COR-L47 (cell line): ENCODE data around the gene GRAPL.
"Not testable (repeated sequence)": the region's sequence is repeated elsewhere in the genome, so short reads cannot be mapped to it uniquely, and the experiment has no call there.

Experiments
- DNase-seq: peaks from one replicate; lab custom pipeline; 2025; lab: John Stamatoyannopoulos, UW

The GRAPL gene

DNA sequence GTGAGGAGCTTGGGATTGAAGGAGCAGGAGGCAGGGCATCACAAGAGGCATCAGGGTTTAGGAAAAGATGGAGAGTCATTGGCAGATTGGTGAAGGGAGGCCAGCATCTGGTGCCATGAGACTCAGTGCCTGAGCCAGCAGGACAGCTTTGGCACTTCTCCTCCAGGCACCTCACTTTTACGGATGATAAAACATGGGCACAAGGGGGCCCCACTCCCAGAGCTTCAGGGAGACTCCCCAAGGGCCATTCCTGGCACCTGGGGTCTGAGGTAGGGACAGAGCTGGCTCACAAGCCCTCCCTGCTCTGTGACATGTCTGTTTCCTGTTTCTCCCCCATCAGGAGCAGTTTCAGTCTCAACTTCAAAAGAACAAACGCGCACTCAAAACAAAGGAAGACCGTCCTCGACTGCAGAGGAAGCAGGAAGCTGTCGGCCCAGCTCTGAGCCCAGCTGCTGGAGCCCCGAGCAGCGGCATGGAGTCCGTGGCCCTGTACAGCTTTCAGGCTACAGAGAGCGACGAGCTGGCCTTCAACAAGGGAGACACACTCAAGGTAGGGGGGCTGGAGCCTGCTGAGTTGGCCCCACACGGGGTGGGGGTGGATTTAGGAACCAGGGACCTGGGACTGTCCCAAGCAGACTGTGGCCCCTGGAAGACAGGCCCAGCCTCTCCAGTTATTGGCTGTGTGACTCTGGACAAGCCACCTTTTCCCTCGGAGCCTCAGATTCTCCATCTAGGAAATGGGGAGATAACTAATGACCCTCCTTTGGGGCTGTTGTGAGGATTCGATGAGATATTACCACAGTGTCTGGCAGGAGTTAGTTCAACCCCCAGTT lies at the start of gene GRAPL:
GRAPL (plus strand) TSS at position 442 of the 833 bp plus-strand sequence; CDS start at position 473, 31 bp downstream.
- DNase-seq: not testable (repeated sequence)

- not testable (repeated sequence) for DNase-seq
Observed at GRCh38 chr17:19088804-19089685, 38.3 kb upstream of the GRAPL start.

- DNase-seq: not testable (repeated sequence)
Observed at GRCh38 chr17:19090058-19090772, 37.2 kb upstream of the GRAPL start.

- DNase-seq: not testable (repeated sequence)
Observed at GRCh38 chr17:19092737-19093683, 34.4 kb upstream of the GRAPL start.

DNA sequence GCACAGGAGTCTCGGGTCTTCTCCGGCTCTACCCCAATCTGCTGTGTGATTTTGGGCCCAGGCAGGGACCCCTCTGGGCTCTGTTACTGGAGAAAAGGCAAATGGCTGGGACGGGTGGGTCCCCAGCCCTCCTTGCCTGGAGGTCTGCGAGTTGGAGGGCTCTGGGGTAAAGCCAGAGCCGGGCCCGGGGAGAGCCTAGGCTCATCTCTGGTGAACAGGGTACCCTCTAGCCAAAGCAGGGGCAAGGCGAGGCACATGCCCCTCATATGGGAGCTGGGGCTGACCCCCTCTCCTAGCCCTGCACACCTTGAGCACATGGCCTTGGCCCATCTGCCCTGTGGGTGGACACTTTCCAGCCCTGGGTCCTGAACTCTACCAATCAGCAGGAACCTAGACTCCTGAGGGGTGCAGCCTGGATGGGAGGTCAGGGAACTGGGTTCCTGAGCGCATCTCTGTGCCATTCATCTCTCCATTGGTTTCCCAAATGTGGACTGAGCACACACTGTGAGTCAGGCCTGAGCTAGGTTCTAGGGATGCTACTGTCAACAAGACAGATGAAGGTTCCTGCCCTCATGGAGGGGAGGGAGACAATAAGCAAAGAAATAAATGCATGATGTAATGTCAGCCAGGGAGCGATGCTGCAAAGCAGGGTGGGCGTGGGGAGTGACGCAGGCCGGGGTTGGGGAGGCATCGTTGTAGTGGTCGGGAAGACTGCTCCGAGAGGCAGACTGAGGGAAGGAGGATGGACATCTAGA lies 33.5 kb upstream of the GRAPL start:
- not testable (repeated sequence) for DNase-seq

GRCh38 chr17:19108517-19108916 lies 18.9 kb upstream of the GRAPL start:
- DNase-seq: not testable (repeated sequence)

DNA sequence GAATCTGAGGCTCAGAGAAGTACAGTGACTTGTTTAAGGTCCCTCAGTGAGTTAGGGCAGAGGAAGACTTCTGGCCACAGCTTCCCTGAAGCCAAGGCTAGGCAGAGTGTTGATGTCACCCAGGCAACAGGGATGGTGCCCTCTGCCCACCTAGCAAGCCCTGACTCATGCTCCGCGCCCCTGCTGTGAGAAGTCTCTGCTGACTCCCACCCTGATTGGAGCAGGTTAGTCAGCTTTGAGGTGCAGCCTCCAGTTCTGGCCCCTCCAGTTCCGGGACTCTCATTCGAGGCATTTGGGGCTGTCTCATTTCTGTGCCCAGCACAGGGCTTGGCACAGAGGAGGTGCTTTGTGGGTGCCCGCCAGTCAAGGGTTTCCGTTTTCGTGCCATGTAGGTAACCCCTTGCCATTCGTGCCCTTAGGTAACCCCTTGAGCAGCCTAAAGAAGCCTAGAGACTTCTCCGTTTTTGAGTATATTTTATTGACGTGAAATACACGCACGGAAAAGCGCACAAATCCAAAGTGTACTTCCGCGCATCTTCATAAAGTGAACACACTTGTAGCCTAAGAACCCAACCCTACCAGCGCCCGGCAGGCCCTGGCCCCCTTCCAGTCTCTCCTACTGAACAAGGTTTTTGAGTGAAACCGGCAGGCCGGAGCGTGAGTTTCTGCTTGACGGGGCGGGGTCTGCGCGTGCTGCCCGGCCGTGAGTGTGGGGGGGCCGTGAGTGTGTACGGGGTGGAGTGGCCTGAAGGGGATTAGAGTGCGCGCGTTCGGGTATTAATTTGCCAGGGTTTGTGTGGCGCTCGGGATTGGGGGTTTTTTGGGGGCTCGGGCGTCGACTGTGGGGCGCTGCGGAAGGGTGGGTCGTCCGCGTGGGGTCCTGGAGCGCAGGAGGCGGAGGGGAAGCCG lies 16.9 kb upstream of the GRAPL start:
- DNase-seq: not testable (repeated sequence)

- DNase-seq: not testable (repeated sequence)
Observed at GRCh38 chr17:19111111-19111711, 16.2 kb upstream of the GRAPL start.

DNA sequence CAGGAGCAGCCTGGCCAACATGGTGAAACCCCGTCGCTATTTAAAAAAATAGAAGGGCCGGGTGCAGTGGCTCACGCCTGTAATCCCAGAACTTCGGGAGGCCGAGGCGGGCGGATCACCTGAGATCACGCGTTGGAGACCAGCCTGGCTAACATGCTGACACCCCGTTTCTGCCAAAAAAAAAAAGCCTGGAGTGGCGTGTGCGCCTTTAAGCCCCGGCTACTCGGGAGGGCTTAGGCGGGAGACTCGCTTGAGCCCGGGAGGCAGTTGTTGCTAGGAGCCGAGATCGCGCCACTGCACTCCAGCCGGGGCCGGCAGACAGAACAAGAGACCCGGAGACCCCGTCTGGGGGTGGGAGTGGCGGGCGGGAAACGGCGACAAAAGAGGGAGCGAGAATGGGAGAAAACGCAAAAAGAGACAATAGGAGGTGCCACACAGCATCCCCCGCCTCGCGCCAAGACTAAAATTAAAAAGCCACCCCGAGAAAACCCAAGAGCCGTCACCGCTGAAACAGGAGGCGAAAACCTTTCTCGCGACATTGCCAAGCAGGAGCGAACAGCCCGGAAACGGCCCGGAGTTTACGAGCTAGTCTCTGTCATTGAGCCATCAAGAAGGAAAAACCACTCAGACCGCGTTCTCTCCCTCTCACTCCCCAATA lies 15.5 kb upstream of the GRAPL start:
- not testable (repeated sequence) for DNase-seq

DNA sequence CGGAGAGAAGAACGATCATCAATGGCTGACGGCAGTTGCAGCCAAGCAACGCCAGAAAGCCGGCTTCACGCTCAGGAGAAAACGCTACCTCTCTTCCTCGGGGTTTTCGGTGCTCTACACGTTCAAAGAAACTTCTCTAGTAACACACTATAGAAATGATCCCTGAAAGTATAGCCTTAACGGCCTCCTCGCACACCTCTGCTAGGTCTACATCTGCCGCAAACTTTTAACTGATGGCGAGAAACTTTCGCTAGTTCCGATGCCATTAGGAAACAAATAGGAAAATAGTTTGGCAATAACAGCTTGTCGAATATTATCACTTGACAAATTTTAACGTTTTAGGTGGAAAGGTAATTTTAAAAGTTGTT lies 14.9 kb upstream of the GRAPL start:
- not testable (repeated sequence) for DNase-seq

- not testable (repeated sequence) for DNase-seq
Observed at GRCh38 chr17:19118695-19119094, 8.7 kb upstream of the GRAPL start.

GRCh38 chr17:19125289-19125688 lies 2.1 kb upstream of the GRAPL start:
- DNase-seq: not testable (repeated sequence)

- DNase-seq: not testable (repeated sequence)
Observed at GRCh38 chr17:19129500-19129899, 2.1 kb downstream of the GRAPL start.

DNA sequence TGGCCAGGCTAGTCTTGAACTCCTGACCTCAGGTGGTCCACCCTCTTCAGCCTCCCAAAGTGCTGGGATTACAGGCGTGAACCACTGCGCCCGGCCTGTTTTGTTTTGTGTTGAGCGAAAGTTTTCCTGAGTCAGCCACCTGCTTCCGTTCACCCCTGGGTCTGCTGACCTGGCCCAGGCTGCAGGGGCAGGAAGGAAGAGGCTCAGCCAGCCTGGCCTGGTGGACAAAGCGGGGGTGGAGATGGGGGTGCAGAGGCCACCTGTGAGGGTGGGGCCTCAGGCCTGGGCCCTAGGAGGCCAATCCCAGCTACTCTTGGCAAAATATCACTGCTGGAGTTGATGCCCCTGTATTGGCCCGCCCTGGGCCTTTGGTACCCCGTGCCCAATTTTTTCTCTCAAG lies 3.7 kb downstream of the GRAPL start:
- not testable (repeated sequence) for DNase-seq

DNA sequence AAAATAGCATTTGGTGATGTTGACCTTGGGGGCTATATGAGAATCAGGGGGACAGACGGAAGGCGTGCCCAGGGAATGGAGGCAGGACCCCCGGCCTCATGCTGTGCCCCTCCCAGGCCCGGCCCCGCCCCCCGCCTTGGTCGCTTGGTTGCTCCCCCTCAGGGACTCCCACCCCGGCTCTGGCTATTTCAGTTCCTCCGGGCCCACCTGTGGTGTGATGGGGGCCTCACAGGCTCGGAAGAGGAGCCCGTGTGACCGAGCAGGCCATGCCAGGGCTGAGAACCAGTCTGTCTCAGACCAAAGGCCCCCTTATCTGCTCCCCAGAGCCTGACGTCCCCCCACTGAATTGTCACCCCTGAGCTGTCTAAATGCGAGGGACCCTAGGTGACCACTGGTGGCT lies 4.4 kb downstream of the GRAPL start:
- not testable (repeated sequence) for DNase-seq

- DNase-seq: not testable (repeated sequence)
Observed at GRCh38 chr17:19133793-19134192, 6.4 kb downstream of the GRAPL start.

DNA sequence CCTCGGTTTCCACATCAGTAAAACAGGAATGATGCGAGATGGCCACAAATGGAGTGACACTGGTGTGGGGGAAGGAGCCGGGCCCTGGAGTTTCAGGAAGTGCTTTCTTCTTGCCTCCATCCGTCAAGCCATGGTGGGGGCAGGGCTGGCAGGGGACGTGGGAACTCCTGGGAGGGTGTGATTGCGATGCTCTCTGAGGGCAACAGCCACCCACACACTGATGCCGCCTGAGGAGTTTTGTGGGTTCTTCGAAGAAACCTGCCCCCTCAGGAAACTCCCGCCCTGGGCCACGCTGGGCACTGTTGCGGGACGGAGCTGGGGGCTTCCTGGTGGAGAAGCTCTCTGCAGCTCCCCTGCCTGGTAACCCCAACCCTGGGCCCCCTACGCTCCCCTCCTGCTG lies 8.0 kb downstream of the GRAPL start:
- not testable (repeated sequence) for DNase-seq

GRCh38 chr17:19136138-19136537 lies 8.7 kb downstream of the GRAPL start:
- DNase-seq: not testable (repeated sequence)
